ENCODE results near the gene FAM47E.

The FAM47E gene

DNA sequence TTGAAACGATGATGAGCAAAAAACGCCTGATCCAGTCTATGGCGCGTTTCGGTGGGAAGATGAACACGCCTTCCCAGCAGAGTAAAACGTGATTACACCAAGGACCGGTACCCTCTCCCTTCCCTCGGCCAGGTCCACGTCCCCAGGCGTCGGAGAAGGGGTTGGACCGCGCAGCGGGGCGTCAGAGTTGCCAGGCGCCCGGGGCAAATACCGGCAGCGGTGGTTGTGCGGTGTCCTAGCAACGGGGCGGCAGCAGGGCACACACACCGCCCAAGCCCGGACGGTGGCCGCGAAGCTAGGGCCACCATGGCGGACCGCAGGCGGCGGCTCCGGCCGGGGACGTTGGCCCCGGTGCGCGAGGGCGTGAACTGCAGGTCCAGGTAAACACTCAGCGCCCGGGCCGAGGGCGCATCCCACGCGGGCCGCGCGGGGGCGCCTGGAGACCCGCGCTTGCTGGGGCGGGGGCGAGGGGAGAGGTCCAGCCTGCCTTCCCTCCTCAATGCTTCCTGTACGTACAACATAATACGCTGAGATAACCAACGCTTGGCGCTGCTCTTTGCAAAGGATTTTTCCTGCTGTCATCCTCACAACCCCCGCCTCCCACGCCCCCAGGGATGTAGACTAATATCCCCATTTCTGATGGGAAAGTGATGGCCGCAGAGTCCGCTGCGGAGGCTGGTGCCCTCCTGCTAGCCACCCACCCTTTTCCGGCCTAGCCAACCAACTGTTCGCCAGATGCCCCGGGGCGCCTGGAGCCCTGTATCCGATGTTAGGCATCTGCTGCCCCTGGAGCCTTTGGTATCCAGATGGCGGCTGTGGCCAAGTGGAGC lies at the start of gene FAM47E:
TSS of gene FAM47E (plus strand) at position 281 of the 830 bp plus-strand sequence. CDS start at position 307, 26 bp downstream.
- peak; percentile 65 for DNase-seq

DNA sequence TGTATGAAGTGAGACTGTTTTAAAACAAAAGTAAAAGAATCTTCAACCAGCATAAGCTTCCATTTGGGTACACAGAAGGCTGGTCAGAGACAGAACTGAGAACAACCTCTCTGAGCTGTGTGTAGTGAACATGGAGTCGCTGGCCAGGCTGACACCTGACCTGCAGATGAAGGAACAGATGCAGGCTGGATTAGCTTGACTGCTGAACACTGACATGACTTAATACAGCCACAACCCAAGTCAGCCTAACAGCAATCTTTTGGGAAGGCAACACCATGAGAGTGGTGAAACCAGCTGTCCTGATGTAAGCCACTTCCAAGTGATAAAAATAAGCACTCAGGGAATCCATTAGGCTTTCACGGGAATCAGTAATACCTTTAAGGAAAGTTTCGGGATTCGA lies 48.0 kb upstream of the FAM47E start:
- no peak for DNase-seq

- no peak for DNase-seq
These were observed 46.6 kb upstream of the FAM47E start for GRCh38 chr4:76204936-76205335.

DNA sequence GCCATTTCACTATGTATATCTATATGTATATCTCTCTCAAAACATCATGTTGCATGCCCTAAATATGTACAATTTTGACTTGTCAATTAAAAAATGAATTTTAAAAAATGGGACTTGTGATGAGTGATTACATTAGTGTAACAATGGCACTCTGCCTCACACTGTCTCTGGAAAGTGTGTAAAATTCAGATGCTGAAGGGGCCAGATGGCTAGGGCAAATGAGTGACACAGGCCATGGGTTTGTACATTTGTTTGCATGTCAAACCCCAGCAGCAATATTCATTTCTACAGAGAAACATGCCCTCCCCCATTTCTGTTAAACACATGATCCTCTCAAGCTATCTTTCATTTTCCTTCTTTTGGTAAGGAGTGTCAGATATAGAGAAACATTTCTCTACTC lies 46.0 kb upstream of the FAM47E start:
- no peak for DNase-seq

DNA sequence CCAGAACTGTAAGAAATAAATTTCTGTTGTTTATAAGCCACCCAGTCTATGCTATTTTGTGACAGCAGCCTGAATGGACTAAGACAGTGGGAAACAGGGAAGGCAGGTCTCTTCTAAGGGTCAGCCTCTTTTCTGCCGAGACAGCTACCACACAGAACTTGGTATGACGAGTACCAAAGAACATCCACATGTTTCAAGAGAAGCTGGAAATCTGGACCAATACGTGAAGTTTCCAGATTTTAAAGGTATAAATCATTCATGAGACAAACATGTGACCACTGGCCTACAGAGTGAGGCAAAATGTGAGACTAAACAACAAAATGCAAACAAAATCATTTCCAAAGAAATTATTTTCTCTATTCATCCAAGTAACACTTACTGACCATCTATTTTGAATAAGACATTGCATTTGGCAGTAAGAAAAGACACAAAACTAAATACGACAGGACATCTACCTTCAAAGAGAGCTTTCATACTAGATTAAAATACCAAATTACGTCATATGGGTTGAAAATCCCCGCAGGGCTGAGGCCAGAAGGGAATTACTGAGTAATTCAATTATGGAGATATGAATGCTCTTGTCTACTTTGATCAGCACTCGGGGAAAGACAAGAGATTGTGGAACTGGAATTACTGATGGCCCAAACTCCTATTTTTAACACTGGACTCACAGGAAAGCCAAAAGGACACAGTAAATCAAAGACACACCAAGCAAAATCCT lies 45.1 kb upstream of the FAM47E start:
- no peak for DNase-seq

DNA sequence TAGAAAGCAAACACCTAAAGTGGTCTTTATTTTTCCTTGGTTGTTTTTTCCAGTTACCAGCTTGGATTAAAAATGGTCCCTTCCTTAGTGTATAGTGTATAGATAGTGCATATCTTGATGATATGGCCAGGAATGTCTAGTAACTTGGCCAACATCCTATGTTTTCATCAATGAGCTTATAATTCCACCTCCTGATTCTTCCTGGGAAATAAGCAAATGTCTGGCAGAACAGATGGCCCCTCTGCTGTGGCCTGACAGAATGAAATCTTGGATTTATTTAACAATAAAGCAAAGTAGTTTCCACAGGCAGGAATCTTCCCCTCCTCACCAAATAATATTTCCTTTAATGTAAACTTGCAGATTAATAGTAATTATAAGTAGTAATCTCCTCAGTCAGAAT lies 44.0 kb upstream of the FAM47E start:
- no peak for DNase-seq

- DNase-seq: no peak
These were observed 43.3 kb upstream of the FAM47E start for GRCh38 chr4:76208005-76208765.

DNA sequence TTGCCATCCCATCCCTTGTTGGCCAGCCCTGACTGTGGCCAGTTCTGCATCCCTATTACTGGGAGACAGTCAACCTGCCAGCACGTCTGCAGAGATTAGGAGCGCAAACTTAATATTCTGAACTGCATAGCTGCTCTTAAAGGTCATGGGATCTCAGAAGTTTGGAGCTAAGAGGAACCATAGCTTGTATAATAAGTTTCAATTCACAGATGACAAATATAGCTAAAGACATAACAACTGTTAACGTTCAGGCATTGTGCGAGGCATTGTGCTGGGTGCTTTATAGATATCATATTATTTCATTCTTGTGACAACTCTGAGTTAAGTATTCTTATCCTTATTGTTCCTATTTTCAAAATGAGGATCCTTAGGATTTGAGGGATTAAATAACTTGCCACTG lies 41.6 kb upstream of the FAM47E start:
- no peak for DNase-seq

GRCh38 chr4:76210452-76210851 lies 41.1 kb upstream of the FAM47E start:
- no peak for DNase-seq

DNA sequence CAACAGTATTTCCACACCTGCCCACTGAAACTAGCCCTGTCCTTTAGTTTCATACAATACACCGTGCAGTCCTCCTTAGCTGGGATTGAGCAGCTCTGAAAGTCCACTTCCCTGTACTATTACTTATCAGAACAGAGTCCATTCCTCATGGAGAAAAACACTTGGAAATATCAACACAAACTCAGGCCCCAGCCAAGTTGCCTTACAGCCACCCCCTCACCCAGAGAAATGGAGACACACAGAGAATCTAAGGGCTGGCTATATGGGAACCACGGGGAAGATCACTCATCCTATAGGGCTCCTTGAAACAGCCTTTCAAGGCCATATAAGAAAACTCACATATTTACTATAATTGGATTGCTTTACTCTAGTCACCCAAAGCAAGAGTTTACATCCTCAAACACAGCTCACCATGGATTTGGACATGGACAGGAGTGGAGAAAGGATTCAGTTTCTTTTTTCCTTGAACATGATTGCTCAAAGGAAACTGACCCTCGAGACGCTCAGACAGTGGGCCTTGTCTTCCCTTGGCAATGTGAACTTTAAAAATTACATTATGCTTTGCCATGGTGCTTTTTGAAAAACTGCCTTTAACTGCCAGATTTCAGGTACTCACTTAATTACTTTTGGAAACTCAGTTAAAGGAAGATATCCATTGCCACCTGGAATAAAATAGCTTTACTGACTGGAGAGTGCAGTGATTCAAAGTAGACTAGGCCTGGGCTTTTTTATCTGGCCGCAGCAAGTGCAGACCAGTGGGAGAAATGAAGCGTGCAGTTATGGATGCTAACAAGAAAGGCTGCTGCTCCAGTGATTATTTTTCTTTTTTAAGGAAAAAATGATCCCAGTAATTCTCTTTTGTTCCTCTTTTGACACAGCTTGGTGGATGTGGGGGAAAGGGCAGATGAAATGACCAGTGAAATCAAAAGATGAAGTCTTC lies 39.5 kb upstream of the FAM47E start:
- DNase-seq: no peak

DNA sequence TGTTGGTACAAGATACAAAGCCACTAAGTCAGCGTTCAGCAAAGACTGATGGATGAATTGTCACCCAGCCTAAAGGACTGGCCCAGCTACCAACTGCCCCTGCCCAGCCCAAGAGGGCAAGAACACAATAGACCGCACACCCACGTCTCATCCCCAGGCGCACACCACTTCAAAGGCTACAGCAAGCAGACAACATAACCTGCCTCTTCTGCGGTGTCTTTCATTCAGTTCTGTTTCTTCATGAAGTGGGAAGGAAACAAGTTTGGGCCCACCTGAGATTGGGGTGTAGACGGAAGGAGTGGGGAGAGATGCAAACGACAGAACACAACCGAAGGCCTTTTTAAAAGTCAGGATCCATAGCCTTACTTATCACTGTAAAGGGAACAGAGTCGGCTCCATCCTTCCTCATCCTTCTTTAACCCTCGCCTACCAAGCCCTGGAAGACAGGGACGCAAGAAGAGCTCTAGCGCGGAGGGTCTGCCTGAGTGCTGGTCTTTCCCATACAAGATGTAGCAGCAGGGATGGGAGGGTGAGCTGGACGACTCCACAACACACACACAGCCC lies 38.6 kb upstream of the FAM47E start:
- DNase-seq: no peak

GRCh38 chr4:76213415-76214176 lies 37.9 kb upstream of the FAM47E start, which contains the start of gene SCARB2:
Gene SCARB2 (minus strand): TSS chr4:76213824. CDS start chr4:76213543, 281 bp downstream.
- peak; percentile 59 for DNase-seq

DNA sequence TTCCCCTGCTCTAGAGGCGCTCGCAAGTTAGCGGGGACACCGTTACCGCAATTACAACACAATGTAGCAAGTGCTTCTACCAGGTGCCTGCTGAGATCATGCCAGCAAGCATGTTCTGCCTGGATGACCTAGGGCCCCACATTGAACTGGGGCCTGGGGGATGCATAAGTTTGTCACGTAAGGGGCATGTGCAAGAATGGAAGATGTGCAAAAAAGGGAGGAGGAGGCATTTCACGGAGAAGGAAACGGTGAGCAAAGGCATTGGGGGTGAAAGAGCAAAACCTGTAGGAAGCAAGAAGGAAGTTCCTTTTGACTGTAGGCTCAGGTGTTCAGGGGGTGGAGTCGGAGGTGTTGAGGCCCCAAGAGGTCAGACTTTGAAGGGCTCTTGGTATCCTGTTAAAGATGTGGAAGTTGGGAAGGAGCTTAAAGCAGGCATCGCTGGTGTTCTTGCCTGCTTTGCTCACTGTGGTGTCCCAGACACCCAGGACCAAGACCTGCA lies 37.3 kb upstream of the FAM47E start:
- DNase-seq: no peak

- DNase-seq: no peak
These were observed 36.4 kb upstream of the FAM47E start for GRCh38 chr4:76215077-76215476.

DNA sequence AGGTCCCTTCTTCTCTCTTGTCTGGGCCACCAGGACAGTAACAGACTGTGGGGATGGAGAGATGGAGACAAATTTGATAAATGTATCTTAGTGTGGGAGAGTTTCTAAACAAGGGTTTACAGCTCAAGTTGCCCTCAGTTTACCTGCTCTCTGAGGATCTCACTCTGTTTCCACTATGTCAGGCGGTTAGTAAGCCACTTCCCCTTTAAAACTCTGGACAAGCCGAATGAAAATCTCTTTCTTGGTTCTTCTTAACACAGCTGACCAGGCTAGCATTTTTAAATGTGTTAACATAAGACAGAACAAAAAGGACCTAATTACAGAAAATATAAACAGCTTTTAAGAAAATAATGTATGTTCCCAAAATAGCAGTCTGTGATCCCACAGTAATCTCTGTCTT lies 35.0 kb upstream of the FAM47E start:
- DNase-seq: no peak

GRCh38 chr4:76216975-76217814 lies 34.3 kb upstream of the FAM47E start:
- DNase-seq: no peak

GRCh38 chr4:76219299-76220055 lies 32.0 kb upstream of the FAM47E start:
- no peak for DNase-seq

- no peak for DNase-seq
These were observed 27.4 kb upstream of the FAM47E start for GRCh38 chr4:76224171-76224570.

DNA sequence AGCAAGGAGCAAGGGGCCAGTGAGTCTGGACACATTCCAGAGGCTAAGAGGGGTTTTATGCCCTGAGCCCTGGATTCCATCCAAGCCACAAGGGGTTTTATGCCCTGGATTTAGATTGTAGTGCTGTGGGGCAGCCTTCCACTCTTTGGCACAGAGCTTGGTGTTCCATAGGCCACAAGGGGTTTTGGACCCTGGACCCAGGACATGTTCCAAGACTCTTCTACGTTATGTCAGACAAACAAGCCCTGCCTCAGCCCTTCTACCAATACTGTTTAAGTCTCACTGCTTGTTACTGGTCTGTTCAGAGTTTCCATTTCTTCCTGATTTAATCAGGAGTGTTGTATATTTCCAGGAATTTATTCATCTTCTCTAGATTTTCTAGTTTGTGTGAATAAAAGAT lies 25.1 kb upstream of the FAM47E start:
- no peak for DNase-seq
